ENCODE data around the gene LTB4R.
"Not testable (repeated sequence)": the region's sequence is repeated elsewhere in the genome, so short reads cannot be mapped to it uniquely, and the experiment has no call there.

LTB4R gene

GRCh38 chr14:24348186-24348585 is 36.9 kb downstream of the LTB4R start:
- no peak for DNase-seq

DNA sequence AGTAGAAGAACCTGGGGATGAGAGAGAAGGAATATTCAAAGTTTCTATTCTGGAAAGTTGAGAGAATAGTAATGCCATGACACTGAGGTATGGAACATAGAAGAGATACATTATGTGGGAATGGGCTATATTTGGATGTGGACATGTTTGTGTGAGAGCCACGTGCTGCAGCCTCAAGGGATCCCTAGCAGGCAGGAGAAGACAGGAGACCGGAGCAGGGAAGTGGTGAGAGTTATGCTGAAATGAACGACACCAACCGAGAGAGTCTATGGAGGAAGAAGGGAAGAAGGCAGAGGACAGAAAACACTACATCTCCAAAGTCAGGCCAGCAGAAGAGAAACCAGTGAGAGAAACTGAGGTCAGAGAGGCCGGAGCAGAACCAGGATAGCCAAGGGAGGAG is 38.4 kb downstream of the LTB4R start:
- no peak for DNase-seq

- no peak for DNase-seq
Observed at GRCh38 chr14:24351517-24351916, 40.2 kb downstream of the LTB4R start.

- DNase-seq = no peak
Observed at GRCh38 chr14:24353559-24354481, 42.5 kb downstream of the LTB4R start.

DNA sequence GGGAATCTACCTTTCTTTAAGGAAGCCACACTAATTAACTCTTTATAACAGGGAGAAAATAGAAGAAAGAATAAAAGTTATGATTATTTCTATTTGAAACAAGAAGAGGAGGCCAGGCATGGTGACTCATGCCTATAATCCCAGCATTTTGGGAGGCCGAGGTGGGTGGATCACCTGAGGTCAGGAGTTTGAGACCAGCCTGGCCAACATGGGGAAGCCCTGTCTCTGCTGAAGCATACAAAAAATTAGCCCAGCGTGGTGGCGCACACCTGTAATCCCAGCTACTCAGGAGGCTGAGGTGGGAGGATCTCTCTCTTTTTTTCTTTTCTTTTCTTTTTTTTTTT is 43.2 kb downstream of the LTB4R start:
- not testable (repeated sequence) for DNase-seq

DNA sequence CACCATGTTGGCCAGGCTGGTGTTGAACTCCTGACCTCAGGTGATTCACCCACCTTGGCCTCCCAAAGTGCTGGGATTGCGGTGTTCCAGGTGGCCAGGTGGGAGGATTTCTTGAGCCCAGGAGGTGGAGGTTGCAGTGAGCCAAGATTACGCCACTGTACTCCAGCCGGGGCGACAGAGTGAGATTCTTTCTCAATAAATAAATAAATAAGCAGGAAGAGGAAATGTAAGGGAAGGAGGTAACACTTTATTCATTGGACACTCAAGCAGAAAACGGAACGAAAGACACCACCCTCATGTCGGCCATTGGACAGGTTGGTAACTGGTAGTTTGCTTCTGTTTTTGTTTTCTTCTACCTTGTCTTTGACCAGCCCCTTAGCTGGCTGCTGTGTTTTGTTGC is 43.7 kb downstream of the LTB4R start:
- no peak for DNase-seq

DNA sequence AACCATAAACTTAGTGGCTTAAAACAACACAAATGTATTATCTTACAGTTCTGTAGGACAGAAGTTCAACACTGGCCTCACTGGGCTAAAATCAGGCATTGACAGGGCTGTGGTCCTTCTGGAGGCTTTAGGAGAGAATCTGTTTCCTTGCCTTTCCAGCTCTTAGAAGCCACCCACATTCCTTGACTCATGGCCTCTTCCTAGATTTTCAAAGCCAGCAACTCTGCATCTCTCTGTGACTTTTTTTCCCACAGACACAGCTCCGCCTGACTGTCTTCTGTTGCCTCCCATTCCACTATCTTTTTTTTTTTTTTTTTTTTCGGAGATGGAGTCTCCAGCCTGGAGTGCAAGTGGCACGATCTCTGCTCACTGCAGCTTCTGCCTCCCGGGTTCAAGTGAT is 44.9 kb downstream of the LTB4R start:
- no peak for DNase-seq

DNA sequence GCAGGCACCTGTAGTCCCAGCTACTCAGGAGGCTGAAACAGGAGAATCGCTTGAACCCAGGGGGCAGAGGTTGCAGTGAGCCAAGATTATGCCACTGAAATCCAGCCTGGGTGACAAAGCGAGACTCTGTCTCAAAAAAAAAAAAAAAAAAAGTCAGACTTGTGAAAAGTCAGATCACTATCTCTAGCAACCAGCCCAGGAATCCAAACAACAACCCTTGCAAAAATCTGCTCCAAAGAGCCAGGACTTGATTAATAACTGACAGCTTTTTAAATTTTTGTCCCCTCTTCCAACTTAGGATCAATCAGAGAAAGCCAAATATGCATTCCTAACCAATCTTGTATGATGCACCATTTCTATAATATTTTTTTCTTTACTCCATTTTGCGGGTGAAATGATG is 49.0 kb downstream of the LTB4R start:
- DNase-seq = no peak

- no peak for DNase-seq
Observed at GRCh38 chr14:24361326-24361725, 50.0 kb downstream of the LTB4R start.

GRCh38 chr14:24362241-24362960 is 51.1 kb downstream of the LTB4R start:
- DNase-seq = no peak

DNA sequence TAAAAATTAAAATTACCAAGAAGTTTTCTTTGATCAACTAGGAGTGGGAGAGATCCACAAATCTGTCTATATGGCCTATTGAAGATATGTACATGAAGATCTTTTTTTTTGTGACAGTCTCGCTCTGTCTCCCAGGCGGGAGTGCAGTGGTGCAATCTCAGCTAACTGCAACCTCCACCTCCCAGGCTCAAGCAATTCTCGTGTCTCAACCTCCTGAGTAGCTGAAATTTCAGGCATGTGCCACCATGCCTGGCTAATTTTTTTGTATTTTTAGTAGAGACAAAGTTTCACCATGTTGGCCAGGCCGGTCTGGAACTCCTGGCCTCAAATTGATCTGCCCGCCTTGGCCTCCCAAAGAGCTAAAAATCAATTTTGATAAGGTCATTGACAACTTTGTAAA is 52.1 kb downstream of the LTB4R start:
- DNase-seq = no peak

DNA sequence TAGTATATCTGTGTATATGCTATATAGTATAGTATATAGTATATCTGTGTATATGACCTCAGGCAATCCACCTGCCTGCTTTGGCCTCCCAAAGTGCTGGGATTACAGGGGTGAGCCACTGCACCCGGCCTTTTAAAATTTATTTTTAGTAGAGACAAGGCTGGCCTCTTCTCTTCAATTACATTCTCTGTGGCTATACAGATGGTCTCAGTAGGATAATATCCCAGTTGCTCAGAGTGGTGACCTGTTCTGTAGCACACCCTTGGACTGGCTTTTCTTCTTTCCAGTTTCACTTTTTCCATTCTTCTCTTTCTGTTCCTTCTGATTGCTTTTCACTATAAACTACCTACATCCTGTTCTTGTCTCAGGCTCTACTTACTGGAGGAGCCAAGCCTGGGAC is 53.5 kb downstream of the LTB4R start:
- DNase-seq = no peak

GRCh38 chr14:24365600-24366412 is 54.5 kb downstream of the LTB4R start:
- no peak for DNase-seq

GRCh38 chr14:24366413-24366720 is 55.1 kb downstream of the LTB4R start:
- no peak for DNase-seq

DNA sequence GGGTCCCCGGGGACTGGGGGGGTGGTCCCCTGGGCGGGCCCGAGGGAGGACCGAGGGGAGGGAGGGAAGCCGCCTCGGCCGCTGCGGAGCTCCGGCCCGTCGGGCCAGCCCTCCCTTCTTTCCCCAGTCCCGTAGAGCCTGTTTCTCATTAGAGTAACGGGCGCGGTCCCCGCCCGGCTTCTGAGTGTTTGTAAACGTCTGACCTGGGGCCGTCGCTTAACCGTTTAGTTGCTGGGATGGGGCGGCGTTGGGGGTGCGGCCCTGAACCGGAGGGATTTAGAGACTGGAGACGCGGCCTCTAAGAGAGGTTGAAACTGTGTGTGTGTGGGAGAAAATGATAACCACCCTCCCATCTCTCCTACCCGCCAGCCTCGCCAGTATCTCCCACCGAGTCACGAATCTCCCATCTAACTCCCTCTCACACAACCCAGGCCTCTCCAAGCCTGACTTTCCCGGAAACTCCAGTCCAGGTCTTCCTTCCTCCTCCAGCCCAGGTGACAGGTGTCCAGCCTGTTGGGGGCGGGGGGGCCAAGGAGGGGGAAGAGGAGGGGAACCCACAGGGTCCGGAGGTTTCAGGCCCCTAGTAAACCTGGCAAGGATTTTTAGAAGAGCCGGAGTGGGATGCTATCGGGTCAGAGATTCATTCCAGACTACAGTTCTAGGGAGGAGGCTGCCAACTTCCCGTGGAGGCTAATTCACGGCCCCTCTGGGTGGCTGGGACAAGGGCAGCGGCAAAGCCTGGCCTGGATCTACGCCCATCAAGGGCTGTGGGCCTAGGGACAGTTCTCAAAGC is 55.6 kb downstream of the LTB4R start:
- DNase-seq = no peak
